K562 (cell line): ENCODE measurements around the gene CCDC92.

Experiments
- CBFB ChIP-seq: sonication (generic); formaldehyde crosslinking; IDR thresholded peaks from 2 replicates; pipeline ENCODE4 v1.4.0; 2020; ENCODE audit warnings: mild to moderate bottlenecking, missing genetic modification reagents
- CHD4 ChIP-seq: fragments of 200-600 bp; sonication (generic); IDR thresholded peaks from 3 replicates; pipeline ENCODE4 v1.6.1; 2012; ENCODE audit warnings: low read depth, mild to moderate bottlenecking, mixed read lengths, low read length, inconsistent platforms; ENCODE audit not compliant: insufficient read depth, insufficient replicate concordance, poor library complexity, severe bottlenecking
- EP300 ChIP-seq: IDR thresholded peaks from 2 replicates; pipeline ENCODE4 v1.6.1; 2012; ENCODE audit warnings: low read length, improper control_type of control experiment
- EZH2 ChIP-seq: IDR thresholded peaks from 2 replicates; pipeline ENCODE4 v1.6.1; 2012; ENCODE audit warnings: low read depth, mild to moderate bottlenecking, inconsistent platforms, low read length, borderline replicate concordance
- MBD1 ChIP-seq: fragments of 250-450 bp; sonication (Bioruptor Pico); IDR thresholded peaks from 2 replicates; pipeline ENCODE4 v1.8.0; 2022; ENCODE audit warnings: inconsistent platforms
- NFIC ChIP-seq: fragments of 450-650 bp; IDR thresholded peaks from 2 replicates; pipeline ENCODE4 v1.6.1; 2017; ENCODE audit warnings: mild to moderate bottlenecking, inconsistent platforms
- POLR2A ChIP-seq: fragments of 450-650 bp; conservative IDR thresholded peaks from 2 replicates; pipeline ENCODE4 v1.6.1; 2016
- TARDBP ChIP-seq: fragments of 450-650 bp; IDR thresholded peaks from 2 replicates; pipeline ENCODE4 v1.6.1; 2016
- ZBTB8A ChIP-seq: fragments of 450-650 bp; IDR thresholded peaks from 2 replicates; pipeline ENCODE4 v1.6.1; 2018; ENCODE audit warnings: mild to moderate bottlenecking, moderate library complexity; ENCODE audit not compliant: partially characterized antibody
- TF ChIP-seq, protein P1 (sequence below): sonication (generic); formaldehyde crosslinking; IDR thresholded peaks from 2 replicates; pipeline ENCODE4 v1.9.0; 2022; ENCODE audit warnings: mild to moderate bottlenecking, missing genetic modification reagents
- TF ChIP-seq, protein P2 (sequence below), 2 experiments: fragments of 450-650 bp; formaldehyde crosslinking in 1 of 2; IDR thresholded peaks; 2 replicates each; pipeline versions ENCODE4 v1.4.0 to v1.6.1; 2014 to 2020; ENCODE audit warnings: mild to moderate bottlenecking in 2 of 2, borderline replicate concordance in 1 of 2, low read depth in 1 of 2
- TF ChIP-seq, protein P3 (sequence below): sonication (generic); IDR thresholded peaks from 2 replicates; pipeline ENCODE4 v1.6.1; 2016

GRCh38 chr12:123892180-123892559 is 80.5 kb downstream of the CCDC92 start:
- TF ChIP-seq EZH2 (no peak), MBD1 (CRISPR knock-in tag) (no peak), CBFB (CRISPR knock-in tag) (no peak), POLR2A (no peak), EP300 (no peak), TARDBP (no peak), NFIC (no peak), ZBTB8A (no peak), CHD4 (no peak)
- TF ChIP-seq, protein P1, sequence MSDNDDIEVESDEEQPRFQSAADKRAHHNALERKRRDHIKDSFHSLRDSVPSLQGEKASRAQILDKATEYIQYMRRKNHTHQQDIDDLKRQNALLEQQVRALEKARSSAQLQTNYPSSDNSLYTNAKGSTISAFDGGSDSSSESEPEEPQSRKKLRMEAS (CRISPR knock-in tag) = no peak
- TF ChIP-seq, protein P2, sequence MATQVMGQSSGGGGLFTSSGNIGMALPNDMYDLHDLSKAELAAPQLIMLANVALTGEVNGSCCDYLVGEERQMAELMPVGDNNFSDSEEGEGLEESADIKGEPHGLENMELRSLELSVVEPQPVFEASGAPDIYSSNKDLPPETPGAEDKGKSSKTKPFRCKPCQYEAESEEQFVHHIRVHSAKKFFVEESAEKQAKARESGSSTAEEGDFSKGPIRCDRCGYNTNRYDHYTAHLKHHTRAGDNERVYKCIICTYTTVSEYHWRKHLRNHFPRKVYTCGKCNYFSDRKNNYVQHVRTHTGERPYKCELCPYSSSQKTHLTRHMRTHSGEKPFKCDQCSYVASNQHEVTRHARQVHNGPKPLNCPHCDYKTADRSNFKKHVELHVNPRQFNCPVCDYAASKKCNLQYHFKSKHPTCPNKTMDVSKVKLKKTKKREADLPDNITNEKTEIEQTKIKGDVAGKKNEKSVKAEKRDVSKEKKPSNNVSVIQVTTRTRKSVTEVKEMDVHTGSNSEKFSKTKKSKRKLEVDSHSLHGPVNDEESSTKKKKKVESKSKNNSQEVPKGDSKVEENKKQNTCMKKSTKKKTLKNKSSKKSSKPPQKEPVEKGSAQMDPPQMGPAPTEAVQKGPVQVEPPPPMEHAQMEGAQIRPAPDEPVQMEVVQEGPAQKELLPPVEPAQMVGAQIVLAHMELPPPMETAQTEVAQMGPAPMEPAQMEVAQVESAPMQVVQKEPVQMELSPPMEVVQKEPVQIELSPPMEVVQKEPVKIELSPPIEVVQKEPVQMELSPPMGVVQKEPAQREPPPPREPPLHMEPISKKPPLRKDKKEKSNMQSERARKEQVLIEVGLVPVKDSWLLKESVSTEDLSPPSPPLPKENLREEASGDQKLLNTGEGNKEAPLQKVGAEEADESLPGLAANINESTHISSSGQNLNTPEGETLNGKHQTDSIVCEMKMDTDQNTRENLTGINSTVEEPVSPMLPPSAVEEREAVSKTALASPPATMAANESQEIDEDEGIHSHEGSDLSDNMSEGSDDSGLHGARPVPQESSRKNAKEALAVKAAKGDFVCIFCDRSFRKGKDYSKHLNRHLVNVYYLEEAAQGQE (IDR thresholded peaks at IDR 0.05; ENCODE audit: borderline replicate concordance) = no peak
- TF ChIP-seq, protein P2 (CRISPR knock-in tag; IDR thresholded peaks at IDR 0.05; ENCODE audit: low read depth) = no peak
- TF ChIP-seq, protein P3, sequence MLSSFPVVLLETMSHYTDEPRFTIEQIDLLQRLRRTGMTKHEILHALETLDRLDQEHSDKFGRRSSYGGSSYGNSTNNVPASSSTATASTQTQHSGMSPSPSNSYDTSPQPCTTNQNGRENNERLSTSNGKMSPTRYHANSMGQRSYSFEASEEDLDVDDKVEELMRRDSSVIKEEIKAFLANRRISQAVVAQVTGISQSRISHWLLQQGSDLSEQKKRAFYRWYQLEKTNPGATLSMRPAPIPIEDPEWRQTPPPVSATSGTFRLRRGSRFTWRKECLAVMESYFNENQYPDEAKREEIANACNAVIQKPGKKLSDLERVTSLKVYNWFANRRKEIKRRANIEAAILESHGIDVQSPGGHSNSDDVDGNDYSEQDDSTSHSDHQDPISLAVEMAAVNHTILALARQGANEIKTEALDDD = no peak
